Mesothelial cell of epicardium (in vitro differentiated cells): ENCODE measurements around the gene SGK1. TPM values are rescaled to one million over a fixed set of nuclear protein-coding genes. Genes with fewer than 3 reads are reported as not detected.

Experiments used
- DNase-seq, 2 experiments: peaks; one replicate each; pipeline ENCODE4 v3.0.0; 2021; ENCODE audit warnings: low spot score in 2 of 2; ENCODE audit not compliant: unreplicated experiment in 2 of 2
- H3K27ac Mint-ChIP-seq: 2 replicates; pipeline ENCODE4 v1.8.0; 2021; ENCODE audit warnings: mixed read lengths
- H3K27me3 Mint-ChIP-seq: 2 replicates; pipeline ENCODE4 v1.8.0; 2021; ENCODE audit warnings: low read depth, mixed read lengths
- H3K36me3 Mint-ChIP-seq: 2 replicates; pipeline ENCODE4 v1.8.0; 2021; ENCODE audit warnings: mixed read lengths
- H3K4me1 Mint-ChIP-seq: 2 replicates; pipeline ENCODE4 v1.8.0; 2021; ENCODE audit warnings: mixed read lengths
- H3K4me3 Mint-ChIP-seq: 2 replicates; pipeline ENCODE4 v1.8.0; 2021; ENCODE audit warnings: mild to moderate bottlenecking, moderate library complexity, mixed read lengths
- H3K9me3 Mint-ChIP-seq: 2 replicates; pipeline ENCODE4 v1.8.0; 2021; ENCODE audit warnings: mixed read lengths
- total RNA-seq: library from RNA; stranded (reverse); gene quantifications from 3 replicates; pipeline ENCODE4 v1.2.1, GENCODE V29; 2021
- TF ChIP-seq, protein P1 (sequence below): fragments of 200-600 bp; sonication (generic); IDR thresholded peaks from one replicate; pipeline ENCODE4 v1.5.0; 2021; ENCODE audit warnings: antibody characterized with exemption; ENCODE audit not compliant: unreplicated experiment

SGK1 gene
- total RNA-seq, 1 donor from 2014 or later: 44.5 TPM

- Mint-ChIP-seq H3K36me3 (no peaks in the 10 kb centered on the region), H3K9me3 (peaks cover 3% of the 10 kb centered on the region), H3K4me3 (no peak overlapping the region), H3K27ac (no peak overlapping the region), H3K27me3 (peaks cover 18% of the 10 kb centered on the region), H3K4me1 (peaks cover 9% of the 10 kb centered on the region)
- no peak for DNase-seq
- TF ChIP-seq, protein P1, sequence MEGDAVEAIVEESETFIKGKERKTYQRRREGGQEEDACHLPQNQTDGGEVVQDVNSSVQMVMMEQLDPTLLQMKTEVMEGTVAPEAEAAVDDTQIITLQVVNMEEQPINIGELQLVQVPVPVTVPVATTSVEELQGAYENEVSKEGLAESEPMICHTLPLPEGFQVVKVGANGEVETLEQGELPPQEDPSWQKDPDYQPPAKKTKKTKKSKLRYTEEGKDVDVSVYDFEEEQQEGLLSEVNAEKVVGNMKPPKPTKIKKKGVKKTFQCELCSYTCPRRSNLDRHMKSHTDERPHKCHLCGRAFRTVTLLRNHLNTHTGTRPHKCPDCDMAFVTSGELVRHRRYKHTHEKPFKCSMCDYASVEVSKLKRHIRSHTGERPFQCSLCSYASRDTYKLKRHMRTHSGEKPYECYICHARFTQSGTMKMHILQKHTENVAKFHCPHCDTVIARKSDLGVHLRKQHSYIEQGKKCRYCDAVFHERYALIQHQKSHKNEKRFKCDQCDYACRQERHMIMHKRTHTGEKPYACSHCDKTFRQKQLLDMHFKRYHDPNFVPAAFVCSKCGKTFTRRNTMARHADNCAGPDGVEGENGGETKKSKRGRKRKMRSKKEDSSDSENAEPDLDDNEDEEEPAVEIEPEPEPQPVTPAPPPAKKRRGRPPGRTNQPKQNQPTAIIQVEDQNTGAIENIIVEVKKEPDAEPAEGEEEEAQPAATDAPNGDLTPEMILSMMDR: no peak
Measured at GRCh38 chr6:134161041-134161440, 156.9 kb downstream of the SGK1 start.

- DNase-seq: no peak
- no peak overlapping the region for H3K27ac Mint-ChIP-seq
- TF ChIP-seq, protein P1: no peak
- no peak overlapping the region for H3K4me3 Mint-ChIP-seq
- H3K27me3 Mint-ChIP-seq: no peaks in the 10 kb centered on the region
- H3K9me3 Mint-ChIP-seq: no peaks in the 10 kb centered on the region
- no peaks in the 10 kb centered on the region for H3K36me3 Mint-ChIP-seq
- H3K4me1 Mint-ChIP-seq: peaks cover 11% of the 10 kb centered on the region
Measured at GRCh38 chr6:134152767-134153485, 165.0 kb downstream of the SGK1 start.

- no peaks in the 10 kb centered on the region for H3K36me3 Mint-ChIP-seq
- TF ChIP-seq, protein P1: no peak
- H3K4me3 Mint-ChIP-seq: no peak overlapping the region
- DNase-seq: no peak
- H3K4me1 Mint-ChIP-seq: peaks cover 9% of the 10 kb centered on the region
- no peaks in the 10 kb centered on the region for H3K9me3 Mint-ChIP-seq
- no peaks in the 10 kb centered on the region for H3K27me3 Mint-ChIP-seq
- H3K27ac Mint-ChIP-seq: no peak overlapping the region
Measured at GRCh38 chr6:134148566-134148965, 169.3 kb downstream of the SGK1 start.

- Mint-ChIP-seq H3K27ac (no peak overlapping the region), H3K4me3 (no peak overlapping the region), H3K4me1 (no peaks in the 10 kb centered on the region), H3K27me3 (no peaks in the 10 kb centered on the region), H3K9me3 (no peaks in the 10 kb centered on the region), H3K36me3 (no peaks in the 10 kb centered on the region)
- DNase-seq: no peak
- TF ChIP-seq, protein P1: no peak
Measured at GRCh38 chr6:134147034-134147533, 170.8 kb downstream of the SGK1 start.

DNA sequence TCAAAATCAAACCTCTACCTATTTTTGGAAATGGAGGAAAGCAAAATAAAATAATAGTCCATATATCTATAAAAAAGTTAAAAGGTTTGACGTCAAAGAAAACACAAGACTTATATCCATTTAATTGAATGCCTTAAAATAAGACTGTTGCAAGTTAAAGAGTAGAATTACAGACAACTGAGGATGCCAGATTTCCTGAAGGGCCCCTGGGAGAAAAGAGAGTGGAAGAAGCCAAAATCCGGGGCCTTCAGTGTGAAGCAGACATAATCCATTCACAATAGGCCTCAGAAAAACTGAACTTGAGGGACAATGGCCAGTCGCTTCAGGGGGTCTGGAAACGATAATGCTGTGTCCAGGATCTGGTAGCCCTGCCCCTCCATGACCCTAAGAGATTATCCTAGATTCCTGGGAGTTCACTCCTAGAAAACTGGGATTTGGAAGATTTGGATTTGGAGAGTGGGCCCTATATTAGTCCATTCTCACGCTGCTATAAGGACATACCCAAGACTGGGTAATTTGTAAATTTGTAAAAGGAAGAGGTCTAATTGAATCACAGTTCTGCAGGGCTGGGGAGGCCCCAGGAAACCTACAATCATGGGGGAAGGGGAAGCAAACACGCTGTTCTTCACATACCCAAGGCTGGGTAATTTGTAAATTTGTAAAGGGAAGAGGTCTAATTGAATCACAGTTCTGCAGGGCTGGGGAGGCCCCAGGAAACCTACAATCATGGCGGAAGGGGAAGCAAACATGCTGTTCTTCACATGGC, 171.5 kb downstream of the SGK1 start:
- TF ChIP-seq, protein P1: no peak
- Mint-ChIP-seq H3K27ac (no peak overlapping the region), H3K27me3 (no peaks in the 10 kb centered on the region), H3K9me3 (no peaks in the 10 kb centered on the region), H3K36me3 (no peaks in the 10 kb centered on the region), H3K4me1 (no peaks in the 10 kb centered on the region), H3K4me3 (no peak overlapping the region)
- DNase-seq: no peak
